ENCODE measurements around the gene MRPS18B.

GRCh38 chr6:30626484-30627366 is 9.1 kb downstream of the MRPS18B start, which contains the start of gene ATAT1:
- TF ChIP-seq CTCF (IDR thresholded peaks at IDR 0.05) (peak; percentile 24 to 25), POLR2A (IDR thresholded peaks at IDR 0.05) (peak in 1 of 2 donors; percentile 43)

Measured in suprapubic skin (tissue), 3 donors.